Fibroblast of mammary gland (primary cell): Measurements from ENCODE around the gene RUVBL2.
A peak's percentile ranks its signal among the peaks of the same experiment; 100 is the strongest.

ENCODE experiments used
- DNase-seq: peaks from one replicate; pipeline ENCODE4 v3.0.0-alpha.2; 2010; ENCODE audit warnings: low read depth
- H3K4me3 ChIP-seq: 2 replicates; pipeline ENCODE4 v1.5.1; 2011; ENCODE audit warnings: low read depth, mild to moderate bottlenecking, low read length, moderate library complexity; ENCODE audit not compliant: control insufficient read depth
- TF ChIP-seq, protein P1 (sequence below): conservative IDR thresholded peaks from 2 replicates; pipeline ENCODE4 v1.5.1; 2011; ENCODE audit warnings: low read depth, low read length, inconsistent platforms; ENCODE audit not compliant: control insufficient read depth, insufficient read depth

Gene RUVBL2

DNA sequence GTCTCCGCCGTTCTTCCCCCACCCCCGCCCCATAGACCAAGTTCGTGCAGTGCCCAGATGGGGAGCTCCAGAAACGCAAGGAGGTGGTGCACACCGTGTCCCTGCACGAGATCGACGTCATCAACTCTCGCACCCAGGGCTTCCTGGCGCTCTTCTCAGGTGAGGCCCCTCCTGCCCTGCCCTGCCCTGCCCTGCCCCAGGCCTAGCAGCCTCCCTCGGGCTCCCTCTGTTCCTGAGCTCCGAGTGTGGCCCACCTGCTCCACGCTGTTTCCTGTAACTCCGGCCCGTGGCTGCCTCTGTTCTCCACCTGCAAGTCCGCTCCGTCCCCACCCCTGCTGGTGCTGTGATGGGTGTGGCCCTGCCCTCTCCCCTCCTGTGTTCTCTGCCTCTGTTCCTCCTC is 16.8 kb downstream of the RUVBL2 start:
- DNase-seq = no peak
- TF ChIP-seq, protein P1, sequence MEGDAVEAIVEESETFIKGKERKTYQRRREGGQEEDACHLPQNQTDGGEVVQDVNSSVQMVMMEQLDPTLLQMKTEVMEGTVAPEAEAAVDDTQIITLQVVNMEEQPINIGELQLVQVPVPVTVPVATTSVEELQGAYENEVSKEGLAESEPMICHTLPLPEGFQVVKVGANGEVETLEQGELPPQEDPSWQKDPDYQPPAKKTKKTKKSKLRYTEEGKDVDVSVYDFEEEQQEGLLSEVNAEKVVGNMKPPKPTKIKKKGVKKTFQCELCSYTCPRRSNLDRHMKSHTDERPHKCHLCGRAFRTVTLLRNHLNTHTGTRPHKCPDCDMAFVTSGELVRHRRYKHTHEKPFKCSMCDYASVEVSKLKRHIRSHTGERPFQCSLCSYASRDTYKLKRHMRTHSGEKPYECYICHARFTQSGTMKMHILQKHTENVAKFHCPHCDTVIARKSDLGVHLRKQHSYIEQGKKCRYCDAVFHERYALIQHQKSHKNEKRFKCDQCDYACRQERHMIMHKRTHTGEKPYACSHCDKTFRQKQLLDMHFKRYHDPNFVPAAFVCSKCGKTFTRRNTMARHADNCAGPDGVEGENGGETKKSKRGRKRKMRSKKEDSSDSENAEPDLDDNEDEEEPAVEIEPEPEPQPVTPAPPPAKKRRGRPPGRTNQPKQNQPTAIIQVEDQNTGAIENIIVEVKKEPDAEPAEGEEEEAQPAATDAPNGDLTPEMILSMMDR = no peak
- H3K4me3 ChIP-seq = no peak overlapping the region

DNA sequence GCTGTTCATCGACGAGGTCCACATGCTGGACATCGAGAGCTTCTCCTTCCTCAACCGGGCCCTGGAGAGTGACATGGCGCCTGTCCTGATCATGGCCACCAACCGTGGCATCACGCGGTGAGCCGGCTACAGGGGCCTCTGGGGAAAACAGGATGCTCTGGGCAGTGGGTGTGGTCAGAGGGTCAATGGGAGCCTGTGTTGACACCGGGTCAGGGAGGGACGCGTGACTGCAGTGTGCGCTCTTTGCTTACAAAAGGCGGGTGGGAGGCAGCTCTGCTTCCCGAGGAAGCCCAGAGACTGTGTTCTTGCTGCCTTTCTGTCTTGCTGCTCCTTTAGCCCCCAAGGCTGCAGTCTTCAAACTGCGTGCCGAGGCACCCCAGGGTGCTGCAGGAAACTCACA is 17.5 kb downstream of the RUVBL2 start:
- DNase-seq = no peak
- no peak overlapping the region for H3K4me3 ChIP-seq
- TF ChIP-seq, protein P1 = no peak

DNA sequence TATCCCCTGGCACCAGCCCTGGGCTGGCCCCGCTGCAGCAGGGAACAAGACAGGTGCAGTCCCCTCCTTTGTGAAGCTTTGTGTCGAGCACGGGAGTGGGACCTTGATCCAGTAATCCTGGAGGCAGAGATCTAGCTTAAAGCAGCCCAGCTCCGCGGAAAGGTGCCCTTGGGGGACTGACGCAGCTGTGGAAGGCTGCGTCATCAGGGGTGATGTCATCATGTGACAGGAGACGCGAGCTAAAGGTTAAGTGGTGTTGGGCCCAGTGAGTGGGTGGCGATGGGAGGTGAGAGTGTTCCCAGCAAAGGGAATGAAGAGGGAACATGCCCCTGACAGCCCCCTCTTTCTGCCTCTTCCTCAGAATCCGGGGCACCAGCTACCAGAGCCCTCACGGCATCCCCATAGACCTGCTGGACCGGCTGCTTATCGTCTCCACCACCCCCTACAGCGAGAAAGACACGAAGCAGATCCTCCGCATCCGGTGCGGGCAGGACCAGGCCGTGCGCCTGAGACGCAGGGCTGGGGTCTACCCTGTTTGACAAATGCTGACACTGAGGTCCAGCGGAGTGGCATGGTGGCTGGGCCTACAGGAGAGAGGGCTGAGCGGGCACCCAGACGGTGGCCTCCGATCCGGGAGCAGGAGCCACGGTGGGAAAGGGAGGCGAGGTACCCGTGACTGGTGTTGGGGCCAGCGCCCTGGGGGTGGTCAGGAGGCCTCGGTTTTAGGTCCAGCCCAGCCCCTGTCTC is 20.6 kb downstream of the RUVBL2 start:
- peak; percentile 72 for DNase-seq
- H3K4me3 ChIP-seq = no peak overlapping the region
- TF ChIP-seq, protein P1 = no peak

DNA sequence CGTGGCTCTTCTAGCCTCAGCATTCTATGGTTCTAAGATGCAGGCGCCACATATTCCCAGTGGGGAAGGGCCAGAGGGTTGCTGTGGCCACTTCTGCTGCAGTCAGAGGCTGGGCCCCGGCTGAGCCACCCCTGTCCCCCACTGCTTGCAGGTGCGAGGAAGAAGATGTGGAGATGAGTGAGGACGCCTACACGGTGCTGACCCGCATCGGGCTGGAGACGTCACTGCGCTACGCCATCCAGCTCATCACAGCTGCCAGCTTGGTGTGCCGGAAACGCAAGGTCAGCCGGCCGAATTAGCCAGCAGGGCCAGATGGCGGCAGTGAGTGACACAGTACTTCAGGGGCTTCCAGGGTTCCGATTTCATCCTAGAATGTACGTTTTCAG is 21.2 kb downstream of the RUVBL2 start:
- TF ChIP-seq, protein P1 = no peak
- no peak overlapping the region for H3K4me3 ChIP-seq
- no peak for DNase-seq

DNA sequence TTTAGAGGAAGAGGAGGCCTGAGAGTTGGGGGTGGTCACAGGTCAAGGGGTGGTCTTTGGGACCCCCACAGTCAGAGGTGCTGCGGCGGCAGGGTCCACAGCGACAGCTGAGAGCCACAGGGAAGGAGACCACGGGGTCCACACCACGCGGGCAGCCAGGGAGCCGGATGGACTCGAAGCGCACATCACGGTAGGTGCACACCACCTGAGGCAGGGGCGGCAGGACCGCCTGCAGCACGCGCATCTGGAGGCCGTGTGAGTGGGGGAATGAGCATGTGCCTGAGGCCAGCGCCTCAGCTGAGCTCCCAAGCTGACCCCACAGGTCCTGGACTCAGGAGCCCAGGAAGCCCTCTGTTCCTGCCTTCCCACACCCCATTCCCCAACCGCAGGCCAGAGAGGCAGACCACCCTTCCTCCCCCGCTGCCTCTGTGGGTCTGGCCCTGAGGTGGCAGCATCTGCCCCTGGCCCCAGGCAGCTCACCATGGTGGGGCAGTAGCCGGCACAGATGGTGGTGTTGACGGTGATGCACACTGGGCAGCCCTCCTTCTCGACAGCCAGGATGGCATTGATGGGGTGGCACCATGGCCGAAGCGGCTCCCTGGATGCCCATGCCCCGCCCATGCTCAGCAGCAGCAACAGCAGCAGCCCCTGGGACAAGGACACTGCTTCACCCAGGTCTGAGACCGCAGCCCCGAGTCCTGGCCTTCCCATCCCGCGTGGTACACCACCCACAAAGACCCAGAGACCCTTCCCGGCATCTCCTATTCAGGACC is 22.6 kb downstream of the RUVBL2 start:
- H3K4me3 ChIP-seq = no peak overlapping the region
- DNase-seq = no peak
- TF ChIP-seq, protein P1 = no peak

DNA sequence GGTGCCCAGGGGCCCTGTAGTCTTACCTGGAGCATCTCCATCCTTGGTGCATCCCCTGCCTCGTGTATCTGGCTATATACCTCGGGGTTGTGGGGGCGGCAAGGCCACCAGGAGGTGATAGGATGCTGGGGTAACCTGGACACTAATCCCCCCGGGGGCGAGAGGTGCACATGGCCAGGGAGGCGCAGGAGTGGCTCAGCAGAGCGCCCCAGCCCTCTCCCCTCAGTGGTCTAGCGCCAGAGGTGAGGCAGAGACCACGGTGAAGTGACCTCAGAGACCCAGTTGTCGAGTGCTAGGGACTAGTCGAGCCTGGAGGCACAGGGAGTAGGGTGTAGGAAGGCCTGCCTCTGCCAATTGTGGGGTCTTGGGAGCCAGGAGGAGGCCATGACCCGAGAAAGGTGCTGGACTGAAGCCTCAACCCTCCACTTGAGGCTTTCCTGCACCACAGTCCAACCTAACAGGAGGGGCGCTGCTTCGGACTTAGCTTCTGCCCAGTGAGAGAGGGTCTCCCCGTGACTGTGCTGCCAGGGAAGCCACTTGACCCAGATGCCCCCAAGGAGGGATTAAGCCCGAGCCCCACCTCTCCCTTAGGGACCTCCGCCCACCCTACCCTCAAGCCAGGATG is 23.5 kb downstream of the RUVBL2 start, which contains the start of gene LHB:
Gene LHB, minus strand, starts transcription at position 51 of the 625 bp plus-strand sequence. Its CDS starts 10 bp downstream, at position 41.
- H3K4me3 ChIP-seq = peak within 1 kb of the TSS; percentile 27
- TF ChIP-seq, protein P1 = no peak
- DNase-seq = no peak
